Hepatocyte (in vitro differentiated cells): Measurements from ENCODE around the gene AKT1. TPM values are rescaled to one million over a fixed set of nuclear protein-coding genes. Genes with fewer than 3 reads are reported as not detected.
"Not testable (repeated sequence)": the region's sequence is repeated elsewhere in the genome, so short reads cannot be mapped to it uniquely, and the experiment has no call there.

ENCODE experiments used
- DNase-seq: peaks from one replicate; pipeline ENCODE4 v3.0.0-alpha.2; 2016; ENCODE audit warnings: low spot score
- H2AFZ ChIP-seq: fragments of 200-600 bp; sonication (generic); 2 replicates; pipeline ENCODE4 v1.6.0; 2016; ENCODE audit warnings: antibody characterized with exemption, mild to moderate bottlenecking
- H3K27ac ChIP-seq: fragments of 200-600 bp; sonication (generic); 2 replicates; pipeline ENCODE4 v1.5.1; 2016; ENCODE audit warnings: mild to moderate bottlenecking
- H3K27me3 ChIP-seq: fragments of 200-600 bp; sonication (generic); 2 replicates; pipeline ENCODE4 v1.6.1; 2016
- H3K36me3 ChIP-seq: fragments of 200-600 bp; sonication (generic); replicated peaks from 2 replicates; pipeline ENCODE4 v1.5.1; 2016; ENCODE audit warnings: low read depth; ENCODE audit not compliant: insufficient read depth
- H3K4me1 ChIP-seq: fragments of 200-600 bp; sonication (generic); 2 replicates; pipeline ENCODE4 v1.5.1; 2016; ENCODE audit warnings: mild to moderate bottlenecking, moderate library complexity; ENCODE audit not compliant: insufficient read depth
- H3K4me2 ChIP-seq: fragments of 200-600 bp; sonication (generic); 2 replicates; pipeline ENCODE4 v1.6.0; 2016
- H3K4me3 ChIP-seq: fragments of 200-600 bp; sonication (generic); 2 replicates; pipeline ENCODE4 v1.5.1; 2016; ENCODE audit warnings: mild to moderate bottlenecking
- H3K79me2 ChIP-seq: fragments of 200-600 bp; sonication (generic); 2 replicates; pipeline ENCODE4 v1.6.0; 2017; ENCODE audit warnings: mild to moderate bottlenecking
- H3K9me2 ChIP-seq: fragments of 200-600 bp; sonication (generic); replicated peaks from 2 replicates; pipeline ENCODE4 v1.6.0; 2017; ENCODE audit warnings: mild to moderate bottlenecking; ENCODE audit not compliant: insufficient read depth
- H3K9me3 ChIP-seq: fragments of 200-600 bp; sonication (generic); 2 replicates; pipeline ENCODE4 v1.5.1; 2016; ENCODE audit warnings: low read depth, mild to moderate bottlenecking
- H4K20me1 ChIP-seq: fragments of 200-600 bp; sonication (generic); 2 replicates; pipeline ENCODE4 v1.6.0; 2016; ENCODE audit warnings: mild to moderate bottlenecking; ENCODE audit not compliant: insufficient read depth, poor library complexity, severe bottlenecking
- EZH2 ChIP-seq: fragments of 200-600 bp; sonication (generic); IDR thresholded peaks from 2 replicates; pipeline ENCODE4 v1.6.1; 2016; ENCODE audit warnings: antibody characterized with exemption, mild to moderate bottlenecking, borderline replicate concordance
- EZH2phosphoT487 ChIP-seq: fragments of 200-600 bp; sonication (generic); IDR thresholded peaks from one replicate; pipeline ENCODE4 v1.6.1; 2018; ENCODE audit warnings: antibody characterized with exemption, mild to moderate bottlenecking, low read depth, moderate library complexity; ENCODE audit not compliant: unreplicated experiment, severe bottlenecking
- WGBS: methylation state at CpG from one replicate; pipeline ENCODE4 v1.1.6; 2016; ENCODE audit warnings: low lambda C conversion rate; ENCODE audit errors: missing lambda C conversion rate; 5-methylcytosine and 5-hydroxymethylcytosine counted together
- polyA plus RNA-seq: library from polyadenylated mRNA; unstranded; fragments of >200 nt; fragmentation: Nextera tagmentation; extraction: Ambion mirVana; gene quantifications from 2 replicates; pipeline ENCODE4 v1.2.1, GENCODE V29; 2016
- total RNA-seq: library from RNA; depleted of rRNA; stranded (reverse); fragments of >200 nt; gene quantifications from 2 replicates; pipeline ENCODE4 v1.2.3, GENCODE V29; 2014
- TF ChIP-seq, protein P1 (sequence below): fragments of 200-600 bp; sonication (generic); IDR thresholded peaks from 2 replicates; pipeline ENCODE4 v1.5.1; 2016; ENCODE audit warnings: antibody characterized with exemption, mild to moderate bottlenecking; ENCODE audit not compliant: poor library complexity

Gene AKT1
- total and polyA plus RNA-seq, 2 experiments from 2014 or later: 124 to 159 TPM

- H3K9me3 ChIP-seq: no peaks in the 10 kb centered on the region
- no peaks in the 10 kb centered on the region for H3K36me3 ChIP-seq
- H4K20me1 ChIP-seq: no peaks in the 10 kb centered on the region
- peaks cover 13% of the 10 kb centered on the region for H3K4me1 ChIP-seq
- H3K27ac ChIP-seq: no peak overlapping the region
- H3K4me2 ChIP-seq: no peak overlapping the region
- peaks cover 24% of the 10 kb centered on the region for H3K79me2 ChIP-seq
- no peaks in the 10 kb centered on the region for H3K9me2 ChIP-seq
- H2AFZ ChIP-seq: no peak overlapping the region
- peak; percentile 3 for DNase-seq
- 94% methylated on average over 12 of the region's 12 CpGs for WGBS
- H3K4me3 ChIP-seq: no peak overlapping the region
- TF ChIP-seq EZH2 (no peak), EZH2phosphoT487 (no peak)
- TF ChIP-seq, protein P1, sequence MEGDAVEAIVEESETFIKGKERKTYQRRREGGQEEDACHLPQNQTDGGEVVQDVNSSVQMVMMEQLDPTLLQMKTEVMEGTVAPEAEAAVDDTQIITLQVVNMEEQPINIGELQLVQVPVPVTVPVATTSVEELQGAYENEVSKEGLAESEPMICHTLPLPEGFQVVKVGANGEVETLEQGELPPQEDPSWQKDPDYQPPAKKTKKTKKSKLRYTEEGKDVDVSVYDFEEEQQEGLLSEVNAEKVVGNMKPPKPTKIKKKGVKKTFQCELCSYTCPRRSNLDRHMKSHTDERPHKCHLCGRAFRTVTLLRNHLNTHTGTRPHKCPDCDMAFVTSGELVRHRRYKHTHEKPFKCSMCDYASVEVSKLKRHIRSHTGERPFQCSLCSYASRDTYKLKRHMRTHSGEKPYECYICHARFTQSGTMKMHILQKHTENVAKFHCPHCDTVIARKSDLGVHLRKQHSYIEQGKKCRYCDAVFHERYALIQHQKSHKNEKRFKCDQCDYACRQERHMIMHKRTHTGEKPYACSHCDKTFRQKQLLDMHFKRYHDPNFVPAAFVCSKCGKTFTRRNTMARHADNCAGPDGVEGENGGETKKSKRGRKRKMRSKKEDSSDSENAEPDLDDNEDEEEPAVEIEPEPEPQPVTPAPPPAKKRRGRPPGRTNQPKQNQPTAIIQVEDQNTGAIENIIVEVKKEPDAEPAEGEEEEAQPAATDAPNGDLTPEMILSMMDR: no peak
- no peaks in the 10 kb centered on the region for H3K27me3 ChIP-seq
Measured at GRCh38 chr14:104819361-104819781, 23.8 kb upstream of the AKT1 start.

DNA sequence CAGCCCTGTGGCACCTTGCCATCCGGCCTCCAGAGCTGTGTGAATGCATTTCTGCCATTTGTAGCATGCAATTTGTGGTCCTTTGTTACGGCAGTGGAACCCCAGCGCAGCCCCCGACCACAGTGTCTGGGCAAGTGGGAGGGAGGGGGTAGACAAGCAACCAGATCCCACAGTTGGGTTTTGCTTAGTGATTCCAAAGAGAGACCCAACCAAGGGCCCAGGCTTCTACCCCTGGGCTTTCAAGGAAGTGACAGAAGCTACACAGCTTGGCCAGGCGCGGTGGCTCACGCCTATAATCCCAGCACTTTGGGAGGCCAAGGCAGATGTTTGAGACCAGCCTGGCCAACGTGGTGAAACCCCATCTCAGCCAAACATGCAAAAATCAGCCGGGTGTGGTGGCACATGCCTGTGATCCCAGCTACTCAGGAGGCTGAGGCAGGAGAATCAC is 23.2 kb upstream of the AKT1 start:
- Histone ChIP-seq H4K20me1 (no peaks in the 10 kb centered on the region), H3K9me3 (no peaks in the 10 kb centered on the region), H3K36me3 (no peaks in the 10 kb centered on the region), H3K4me3 (no peak overlapping the region), H3K27me3 (no peaks in the 10 kb centered on the region), H3K27ac (no peak overlapping the region), H3K79me2 (peaks cover 27% of the 10 kb centered on the region), H3K4me1 (peaks cover 13% of the 10 kb centered on the region), H2AFZ (no peak overlapping the region), H3K4me2 (no peak overlapping the region), H3K9me2 (no peaks in the 10 kb centered on the region)
- WGBS: 93% methylated on average over 9 of the region's 9 CpGs
- TF ChIP-seq, protein P1: no peak
- TF ChIP-seq EZH2: no peak
- TF ChIP-seq EZH2phosphoT487: no peak
- no peak for DNase-seq

- H2AFZ ChIP-seq: no peak overlapping the region
- no peaks in the 10 kb centered on the region for H3K9me2 ChIP-seq
- TF ChIP-seq EZH2 (no peak), EZH2phosphoT487 (no peak)
- no peaks in the 10 kb centered on the region for H3K9me3 ChIP-seq
- H4K20me1 ChIP-seq: no peaks in the 10 kb centered on the region
- 96% methylated on average over 8 of the region's 8 CpGs for WGBS
- H3K27me3 ChIP-seq: no peaks in the 10 kb centered on the region
- H3K36me3 ChIP-seq: no peaks in the 10 kb centered on the region
- H3K4me3 ChIP-seq: no peak overlapping the region
- no peak overlapping the region for H3K27ac ChIP-seq
- no peak for DNase-seq
- H3K4me1 ChIP-seq: peaks cover 13% of the 10 kb centered on the region
- peaks cover 31% of the 10 kb centered on the region for H3K79me2 ChIP-seq
- no peak overlapping the region for H3K4me2 ChIP-seq
Measured at GRCh38 chr14:104817930-104818713, 22.6 kb upstream of the AKT1 start.

- peaks cover 13% of the 10 kb centered on the region for H3K4me1 ChIP-seq
- no peak for TF ChIP-seq EZH2
- TF ChIP-seq, protein P1: no peak
- no peak for TF ChIP-seq EZH2phosphoT487
- WGBS: 9% methylated on average over 8 of the region's 8 CpGs
- H3K79me2 ChIP-seq: peaks cover 31% of the 10 kb centered on the region
- H4K20me1 ChIP-seq: no peaks in the 10 kb centered on the region
- peak overlapping the region; percentile 98 for H3K4me2 ChIP-seq
- no peaks in the 10 kb centered on the region for H3K27me3 ChIP-seq
- H3K9me2 ChIP-seq: no peaks in the 10 kb centered on the region
- H2AFZ ChIP-seq: peak overlapping the region; percentile 86
- no peak for DNase-seq
- H3K9me3 ChIP-seq: no peaks in the 10 kb centered on the region
- H3K27ac ChIP-seq: peak overlapping the region; percentile 97
- no peaks in the 10 kb centered on the region for H3K36me3 ChIP-seq
- H3K4me3 ChIP-seq: peak overlapping the region; percentile 90
Measured at GRCh38 chr14:104816616-104816884, 21.0 kb upstream of the AKT1 start.

DNA sequence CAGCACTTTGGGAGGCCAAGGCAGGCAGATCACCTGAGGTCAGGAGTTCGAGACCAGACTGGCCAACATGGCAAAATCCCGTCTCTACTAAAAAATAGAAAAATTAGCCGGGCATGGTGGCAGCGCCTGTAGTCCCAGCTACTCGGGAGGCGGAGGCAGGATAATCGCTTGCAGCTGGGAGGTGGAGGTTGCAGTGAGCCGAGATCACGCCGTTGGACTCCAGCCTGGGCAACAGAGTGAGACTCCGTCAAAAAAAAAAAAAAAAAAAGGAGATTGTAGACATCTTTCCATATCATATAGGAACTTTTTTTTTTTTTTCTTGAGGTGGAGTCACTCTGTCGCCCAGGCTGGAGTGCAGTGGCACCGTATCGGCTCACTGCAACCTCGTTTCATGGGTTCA is 19.2 kb upstream of the AKT1 start:
- H3K9me2 ChIP-seq, H3K4me3 ChIP-seq, H4K20me1 ChIP-seq, H3K36me3 ChIP-seq, H3K27me3 ChIP-seq, H3K9me3 ChIP-seq, DNase-seq, H2AFZ ChIP-seq: not testable (repeated sequence)
- Histone ChIP-seq H3K4me1 (peaks cover 13% of the 10 kb centered on the region), H3K27ac (peak overlapping the region; percentile 97), H3K79me2 (peaks cover 31% of the 10 kb centered on the region), H3K4me2 (peak overlapping the region; percentile 98)
- WGBS: 88% methylated on average over 15 of the region's 15 CpGs
